Thyroid gland (tissue), 4 donors: ENCODE results near the gene PDZD7.

ENCODE experiments used
- CTCF ChIP-seq, 6 experiments: fragments of 200-600 bp in 3 of 6; fragments of 450-650 bp in 3 of 6; sonication (generic) in 3 of 6; IDR thresholded peaks; one replicate each; pipeline ENCODE4 v1.5.1; 2016 to 2019; ENCODE audit warnings: antibody characterized with exemption in 6 of 6, mild to moderate bottlenecking in 2 of 6, inconsistent platforms in 1 of 6, moderate library complexity in 1 of 6
- POLR2A ChIP-seq, 2 donors: fragments of 450-650 bp; IDR thresholded peaks; one replicate each; pipeline ENCODE4 v1.6.1; 2017; ENCODE audit warnings: antibody characterized with exemption in 2 of 2, mild to moderate bottlenecking in 2 of 2, moderate library complexity in 1 of 2

- TF ChIP-seq CTCF (IDR thresholded peaks at IDR 0.05), result no peak
- no peak for TF ChIP-seq POLR2A (IDR thresholded peaks at IDR 0.05)
These were observed 68.4 kb downstream of the PDZD7 start for GRCh38 chr10:100962351-100963080.
